Lower leg skin (tissue), 4 donors: ENCODE results near the gene NIFK. TPM values are rescaled to one million over a fixed set of nuclear protein-coding genes. Genes with fewer than 3 reads are reported as not detected.

Experiments used
- DNase-seq, 2 donors: peaks; one replicate each; pipeline ENCODE4 v3.0.0-alpha.2; 2019; ENCODE audit warnings: low spot score in 2 of 2
- H3K4me3 ChIP-seq: fragments of 200-600 bp; sonication (generic); 2 replicates; pipeline ENCODE4 v1.5.1; 2017; ENCODE audit warnings: mild to moderate bottlenecking, low read depth; ENCODE audit not compliant: poor library complexity, severe bottlenecking
- CTCF ChIP-seq, 3 donors: fragments of 450-650 bp; IDR thresholded peaks; one replicate each; pipeline ENCODE4 v1.5.1; 2016; ENCODE audit warnings: antibody characterized with exemption in 3 of 3, mild to moderate bottlenecking in 3 of 3, moderate library complexity in 2 of 3
- POLR2A ChIP-seq, 2 donors: fragments of 450-650 bp; IDR thresholded peaks; one replicate each; pipeline ENCODE4 v1.6.1; 2016 to 2017; ENCODE audit warnings: antibody characterized with exemption in 2 of 2, mild to moderate bottlenecking in 1 of 2, moderate library complexity in 1 of 2
- WGBS, 2 donors: methylation state at CpG; one replicate each; pipeline ENCODE4 v1.1.5; 2018; 5-methylcytosine and 5-hydroxymethylcytosine counted together
- intact Hi-C: fragments of 100-400 bp; cut with DNase I; formaldehyde crosslinking; loops from one replicate; pipeline ENCODE4 v1.15.0; 2023; ENCODE audit warnings: low total_unique reads
- total RNA-seq, 4 donors: library from RNA; depleted of rRNA; stranded (reverse); fragments of >200 nt; gene quantifications; one replicate each; pipeline ENCODE4 v1.1.0, GENCODE V29; 2016

The NIFK gene
- total RNA-seq, 4 donors from 2014 or later, result 46.8 to 94.0 (median 49.4) TPM

GRCh38 chr2:121689356-121689755 lies 47.3 kb downstream of the NIFK start:
- H3K4me3 ChIP-seq, result no peak overlapping the region
- intact Hi-C loops, result no loop called here
- 38 to 44% methylated on average over 4 of the region's 4 CpGs for WGBS, 2 donors
- peak in 1 of 2 donors; percentile 24 for DNase-seq
- TF ChIP-seq POLR2A (IDR thresholded peaks at IDR 0.05) (no peak), CTCF (IDR thresholded peaks at IDR 0.05) (no peak)

GRCh38 chr2:121688820-121689219 lies 47.9 kb downstream of the NIFK start:
- DNase-seq, result no peak
- intact Hi-C loops, result no loop called here
- H3K4me3 ChIP-seq, result no peak overlapping the region
- WGBS, 2 donors, result 95 to 97% methylated on average over 2 of the region's 2 CpGs
- no peak for TF ChIP-seq CTCF (IDR thresholded peaks at IDR 0.05)
- TF ChIP-seq POLR2A (IDR thresholded peaks at IDR 0.05), result no peak

GRCh38 chr2:121686902-121687301 lies 49.8 kb downstream of the NIFK start:
- 89 to 98% methylated on average over 2 of the region's 2 CpGs for WGBS, 2 donors
- intact Hi-C loops, result no loop called here

GRCh38 chr2:121686218-121686617 lies 50.5 kb downstream of the NIFK start:
- no peak for TF ChIP-seq POLR2A (IDR thresholded peaks at IDR 0.05)
- no peak for TF ChIP-seq CTCF (IDR thresholded peaks at IDR 0.05)
- no peak overlapping the region for H3K4me3 ChIP-seq
- intact Hi-C loops, result no loop called here
- DNase-seq, result no peak
- 87 to 90% methylated on average over 18 to 19 of the region's 19 CpGs for WGBS, 2 donors

More at GRCh38 chr2:121686902-121687301, 49.8 kb downstream of the NIFK start:
- DNase-seq, result no peak
- TF ChIP-seq POLR2A (IDR thresholded peaks at IDR 0.05) (no peak), CTCF (IDR thresholded peaks at IDR 0.05) (no peak)
- no peak overlapping the region for H3K4me3 ChIP-seq

GRCh38 chr2:121682396-121683298 lies 54.0 kb downstream of the NIFK start:
- H3K4me3 ChIP-seq, result no peak overlapping the region
- no peak for TF ChIP-seq POLR2A (IDR thresholded peaks at IDR 0.05)
- no peak for TF ChIP-seq CTCF (IDR thresholded peaks at IDR 0.05)
- no peak for DNase-seq
- 88 to 96% methylated on average over 17 of the region's 17 CpGs for WGBS, 2 donors
- intact Hi-C loops, result no loop called here
